ENCODE results near the gene CHAF1A. TPM values are rescaled to one million over a fixed set of nuclear protein-coding genes. Genes with fewer than 3 reads are reported as not detected.

Gene CHAF1A
- total RNA-seq, 1 experiment from 2014 or later = 16.7 TPM

DNA sequence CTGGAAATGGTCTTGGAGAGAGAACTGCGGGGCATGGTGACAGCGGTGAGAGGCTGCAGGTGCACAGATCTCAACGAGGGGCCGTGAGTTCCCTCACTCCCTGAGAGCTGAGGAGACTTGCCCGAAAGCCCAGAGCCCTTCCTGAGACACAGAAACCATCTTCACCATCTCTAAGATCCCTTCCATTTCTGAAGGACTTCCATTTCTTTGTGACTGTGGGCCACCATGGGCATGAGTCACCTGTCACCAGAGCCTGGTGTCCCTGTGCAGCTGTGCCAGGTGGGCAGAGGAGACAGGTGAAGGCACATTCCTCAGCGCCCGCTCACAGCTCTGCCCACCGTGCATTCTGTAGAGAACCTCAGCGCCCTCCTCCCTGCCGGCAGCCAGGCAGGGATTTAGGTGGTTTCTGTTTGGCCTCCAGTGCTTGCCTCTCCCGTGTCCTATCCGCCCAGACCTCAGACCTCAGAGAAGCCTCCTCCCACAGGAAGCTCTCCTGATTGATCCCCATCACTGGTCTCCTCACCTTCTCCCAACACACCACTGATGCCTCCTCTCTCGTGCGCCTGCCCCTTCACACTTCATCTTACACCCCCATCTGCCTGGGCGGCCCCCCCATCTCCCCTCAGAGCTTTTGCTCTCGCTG is 26.3 kb upstream of the CHAF1A start:
- intact Hi-C loops (cut with micrococcal nuclease) = no loop called here
- no peak for DNase-seq (ENCODE audit: unreplicated experiment)
- Mint-ChIP-seq H3K4me1 (ENCODE audit: insufficient read depth, unreplicated experiment) (peaks cover 60% of the 10 kb centered on the region), H3K27me3 (ENCODE audit: insufficient read depth, unreplicated experiment) (no peaks in the 10 kb centered on the region), H3K9me3 (ENCODE audit: unreplicated experiment) (no peaks in the 10 kb centered on the region), H3K4me3 (ENCODE audit: unreplicated experiment) (peak overlapping the region; percentile 66), H3K27ac (ENCODE audit: low read depth, unreplicated experiment) (peak overlapping the region; percentile 83), H3K36me3 (ENCODE audit: insufficient read depth, unreplicated experiment) (peaks cover 20% of the 10 kb centered on the region)
- ChIA-PET CTCF (interaction anchor here (0.6 to 3.6 kb wide), 9 partner anchors 8 to 1508 kb away, joined by 3 to 16 read pairs (median 5); partner anchors contain the start of gene SH3GL1), POLR2A (interaction anchor here (0.6 to 7.9 kb wide), 15 partner anchors 13 to 813 kb away, joined by 3 to 93 read pairs (median 5); partner anchors contain the start of genes CHAF1A, EEF2, HDGFL2 and MPND)
- TF ChIP-seq, protein P1, sequence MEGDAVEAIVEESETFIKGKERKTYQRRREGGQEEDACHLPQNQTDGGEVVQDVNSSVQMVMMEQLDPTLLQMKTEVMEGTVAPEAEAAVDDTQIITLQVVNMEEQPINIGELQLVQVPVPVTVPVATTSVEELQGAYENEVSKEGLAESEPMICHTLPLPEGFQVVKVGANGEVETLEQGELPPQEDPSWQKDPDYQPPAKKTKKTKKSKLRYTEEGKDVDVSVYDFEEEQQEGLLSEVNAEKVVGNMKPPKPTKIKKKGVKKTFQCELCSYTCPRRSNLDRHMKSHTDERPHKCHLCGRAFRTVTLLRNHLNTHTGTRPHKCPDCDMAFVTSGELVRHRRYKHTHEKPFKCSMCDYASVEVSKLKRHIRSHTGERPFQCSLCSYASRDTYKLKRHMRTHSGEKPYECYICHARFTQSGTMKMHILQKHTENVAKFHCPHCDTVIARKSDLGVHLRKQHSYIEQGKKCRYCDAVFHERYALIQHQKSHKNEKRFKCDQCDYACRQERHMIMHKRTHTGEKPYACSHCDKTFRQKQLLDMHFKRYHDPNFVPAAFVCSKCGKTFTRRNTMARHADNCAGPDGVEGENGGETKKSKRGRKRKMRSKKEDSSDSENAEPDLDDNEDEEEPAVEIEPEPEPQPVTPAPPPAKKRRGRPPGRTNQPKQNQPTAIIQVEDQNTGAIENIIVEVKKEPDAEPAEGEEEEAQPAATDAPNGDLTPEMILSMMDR (IDR thresholded peaks at IDR 0.05; ENCODE audit: unreplicated experiment) = no peak
- no TSS peak for BruUV-seq (replicated peaks)

DNA sequence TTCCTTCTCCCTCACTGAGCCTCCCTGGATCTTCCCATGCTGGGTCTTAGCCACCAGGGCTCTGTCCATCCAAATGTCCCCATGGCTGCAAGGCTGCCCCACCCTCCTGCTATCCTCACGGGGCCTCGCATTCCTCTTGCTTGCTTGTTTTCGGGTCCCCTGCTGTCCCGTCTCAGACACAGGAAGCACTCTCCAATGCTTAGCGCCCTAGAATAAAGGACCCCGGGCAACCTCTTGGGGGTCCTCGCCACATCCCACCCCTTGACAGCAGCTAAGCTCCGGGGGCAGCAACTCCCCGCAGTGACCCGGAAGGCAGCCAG is 25.8 kb upstream of the CHAF1A start:
- DNase-seq (ENCODE audit: unreplicated experiment) = no peak
- Mint-ChIP-seq H3K4me1 (ENCODE audit: insufficient read depth, unreplicated experiment) (peaks cover 65% of the 10 kb centered on the region), H3K9me3 (ENCODE audit: unreplicated experiment) (no peaks in the 10 kb centered on the region), H3K27ac (ENCODE audit: low read depth, unreplicated experiment) (peak overlapping the region; percentile 72), H3K36me3 (ENCODE audit: insufficient read depth, unreplicated experiment) (peaks cover 18% of the 10 kb centered on the region), H3K4me3 (ENCODE audit: unreplicated experiment) (peak overlapping the region; percentile 66), H3K27me3 (ENCODE audit: insufficient read depth, unreplicated experiment) (no peaks in the 10 kb centered on the region)
- intact Hi-C loops (cut with micrococcal nuclease) = no loop called here
- CTCF ChIA-PET = interaction anchor here (0.6 to 3.6 kb wide), 4 partner anchors 9 to 97 kb away, joined by 3 to 16 read pairs (median 4); partner anchors contain the start of gene SH3GL1
- TF ChIP-seq, protein P1 (IDR thresholded peaks at IDR 0.05; ENCODE audit: unreplicated experiment) = no peak
- BruUV-seq (replicated peaks) = no TSS peak
- POLR2A ChIA-PET = interaction anchor here (0.7 to 7.9 kb wide), 9 partner anchors 14 to 1993 kb away, joined by 3 to 93 read pairs (median 7); partner anchors contain the start of genes CHAF1A, EEF2, HDGFL2 and MPND

DNA sequence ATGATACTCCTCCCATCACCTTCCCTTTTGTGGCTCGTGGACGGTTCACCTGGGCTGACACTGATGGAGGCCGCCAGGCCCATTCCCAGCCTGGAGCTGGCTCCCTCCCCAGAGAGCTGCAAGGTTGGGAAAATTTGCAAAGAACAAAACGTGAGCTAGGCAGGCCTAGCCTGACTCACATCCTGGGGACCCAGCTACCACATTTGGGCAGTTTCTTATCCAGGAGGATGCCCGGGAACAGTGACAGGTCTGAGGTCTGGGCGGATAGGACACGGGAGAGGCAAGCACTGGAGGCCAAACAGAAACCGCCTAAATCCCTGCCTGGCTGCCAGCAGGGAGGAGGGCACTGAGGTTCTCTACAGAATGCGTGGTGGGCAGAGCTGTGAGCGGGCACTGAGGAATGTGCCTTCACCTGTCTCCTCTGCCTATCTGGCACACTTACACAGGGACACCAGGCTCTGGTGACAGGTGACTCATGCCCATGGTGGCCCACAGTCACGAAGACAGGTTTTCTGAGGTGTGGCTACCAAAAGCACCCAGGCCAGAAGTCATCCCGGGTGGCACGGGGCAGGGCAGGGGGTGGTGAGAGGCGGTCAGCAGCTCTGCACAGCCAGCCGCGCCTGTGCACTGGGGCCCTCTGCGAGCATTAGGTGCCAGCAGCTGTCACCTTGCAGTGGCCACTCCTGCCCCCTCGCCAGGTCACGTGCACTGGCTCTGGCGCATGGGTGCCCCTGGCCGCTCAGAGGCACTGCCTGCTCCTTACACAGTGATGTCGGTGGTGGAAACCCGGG is 25.3 kb upstream of the CHAF1A start:
- H3K4me3 Mint-ChIP-seq (ENCODE audit: unreplicated experiment) = peak overlapping the region; percentile 66
- intact Hi-C loops (cut with micrococcal nuclease) = no loop called here
- H3K27me3 Mint-ChIP-seq (ENCODE audit: insufficient read depth, unreplicated experiment) = no peaks in the 10 kb centered on the region
- no peaks in the 10 kb centered on the region for H3K9me3 Mint-ChIP-seq (ENCODE audit: unreplicated experiment)
- peaks cover 12% of the 10 kb centered on the region for H3K36me3 Mint-ChIP-seq (ENCODE audit: insufficient read depth, unreplicated experiment)
- ChIA-PET CTCF (interaction anchor here (0.6 to 3.6 kb wide), 5 partner anchors 9 to 109 kb away, joined by 3 to 16 read pairs (median 4); partner anchors contain the start of gene SH3GL1), POLR2A (interaction anchor here (0.6 to 7.9 kb wide), 9 partner anchors 14 to 1993 kb away, joined by 3 to 93 read pairs (median 5); partner anchors contain the start of genes CHAF1A, EEF2, HDGFL2 and MPND)
- TF ChIP-seq, protein P1 (IDR thresholded peaks at IDR 0.05; ENCODE audit: unreplicated experiment) = no peak
- peak overlapping the region; percentile 72 for H3K27ac Mint-ChIP-seq (ENCODE audit: low read depth, unreplicated experiment)
- no TSS peak for BruUV-seq (replicated peaks)
- peak; percentile 77 for DNase-seq (ENCODE audit: unreplicated experiment)
- peaks cover 70% of the 10 kb centered on the region for H3K4me1 Mint-ChIP-seq (ENCODE audit: insufficient read depth, unreplicated experiment)

DNA sequence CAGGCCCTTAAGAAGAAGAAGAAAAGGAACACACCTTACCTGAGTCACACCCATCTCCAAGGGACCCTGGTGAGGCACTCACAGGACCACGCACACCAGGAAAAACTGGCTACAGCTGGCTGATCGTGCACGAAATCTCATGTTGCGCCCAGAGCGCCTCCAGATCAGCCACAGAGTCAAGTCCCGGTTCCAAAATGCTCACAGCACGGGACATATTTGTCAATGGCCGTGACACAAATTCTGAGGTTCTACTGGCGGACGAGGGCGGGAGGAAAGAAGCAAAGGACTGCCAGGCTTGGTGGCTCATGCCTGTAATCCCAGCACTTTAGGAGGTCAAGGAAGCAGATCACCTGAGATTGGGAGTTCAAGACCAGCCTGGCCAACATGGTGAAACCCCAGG is 23.6 kb upstream of the CHAF1A start:
- peaks cover 15% of the 10 kb centered on the region for H3K36me3 Mint-ChIP-seq (ENCODE audit: insufficient read depth, unreplicated experiment)
- BruUV-seq (replicated peaks) = no TSS peak
- peak overlapping the region; percentile 22 for H3K27ac Mint-ChIP-seq (ENCODE audit: low read depth, unreplicated experiment)
- no peaks in the 10 kb centered on the region for H3K27me3 Mint-ChIP-seq (ENCODE audit: insufficient read depth, unreplicated experiment)
- H3K4me3 Mint-ChIP-seq (ENCODE audit: unreplicated experiment) = peak overlapping the region; percentile 64
- intact Hi-C loops (cut with micrococcal nuclease) = no loop called here
- TF ChIP-seq, protein P1 (IDR thresholded peaks at IDR 0.05; ENCODE audit: unreplicated experiment) = no peak
- CTCF ChIA-PET = interaction anchor here (1.0 to 2.0 kb wide), 2 partner anchors 22 to 65 kb away, joined by 4 to 12 read pairs; partner anchors contain the start of genes CHAF1A and SH3GL1
- H3K4me1 Mint-ChIP-seq (ENCODE audit: insufficient read depth, unreplicated experiment) = peaks cover 67% of the 10 kb centered on the region
- DNase-seq (ENCODE audit: unreplicated experiment) = no peak
- POLR2A ChIA-PET = interaction anchor here (0.9 to 7.9 kb wide), 6 partner anchors 8 to 36 kb away, joined by 3 to 93 read pairs (median 10); partner anchors contain the start of genes CHAF1A, MPND and SH3GL1
- H3K9me3 Mint-ChIP-seq (ENCODE audit: unreplicated experiment) = no peaks in the 10 kb centered on the region
